ENCODE data around the gene CD151. TPM values are rescaled to one million over a fixed set of nuclear protein-coding genes. Genes with fewer than 3 reads are reported as not detected.

The CD151 gene
- polyA plus RNA-seq, 1 experiment = 559 TPM

- no peaks in the 10 kb centered on the region for H3K27me3 ChIP-seq (ENCODE audit: control insufficient read depth, insufficient read depth, low read length)
- ChIA-PET CTCF (no interaction called here), POLR2A (no interaction called here)
- DNase-seq (ENCODE audit: low read depth, low spot score) = no peak
- no peak for TF ChIP-seq CTCF (IDR thresholded peaks at IDR 0.05; ENCODE audit: low read depth, low read length)
- H3K27ac ChIP-seq (ENCODE audit: low read depth, low read length) = no peak overlapping the region
- no peak overlapping the region for H3K4me3 ChIP-seq (ENCODE audit: low read depth, low read length)
- H3K9me3 ChIP-seq (ENCODE audit: control insufficient read depth, insufficient read depth, low read length) = peaks cover 3% of the 10 kb centered on the region; the same call in 1 of the 2 replicates
Measured at GRCh38 chr11:802018-802617, 30.6 kb upstream of the CD151 start.

DNA sequence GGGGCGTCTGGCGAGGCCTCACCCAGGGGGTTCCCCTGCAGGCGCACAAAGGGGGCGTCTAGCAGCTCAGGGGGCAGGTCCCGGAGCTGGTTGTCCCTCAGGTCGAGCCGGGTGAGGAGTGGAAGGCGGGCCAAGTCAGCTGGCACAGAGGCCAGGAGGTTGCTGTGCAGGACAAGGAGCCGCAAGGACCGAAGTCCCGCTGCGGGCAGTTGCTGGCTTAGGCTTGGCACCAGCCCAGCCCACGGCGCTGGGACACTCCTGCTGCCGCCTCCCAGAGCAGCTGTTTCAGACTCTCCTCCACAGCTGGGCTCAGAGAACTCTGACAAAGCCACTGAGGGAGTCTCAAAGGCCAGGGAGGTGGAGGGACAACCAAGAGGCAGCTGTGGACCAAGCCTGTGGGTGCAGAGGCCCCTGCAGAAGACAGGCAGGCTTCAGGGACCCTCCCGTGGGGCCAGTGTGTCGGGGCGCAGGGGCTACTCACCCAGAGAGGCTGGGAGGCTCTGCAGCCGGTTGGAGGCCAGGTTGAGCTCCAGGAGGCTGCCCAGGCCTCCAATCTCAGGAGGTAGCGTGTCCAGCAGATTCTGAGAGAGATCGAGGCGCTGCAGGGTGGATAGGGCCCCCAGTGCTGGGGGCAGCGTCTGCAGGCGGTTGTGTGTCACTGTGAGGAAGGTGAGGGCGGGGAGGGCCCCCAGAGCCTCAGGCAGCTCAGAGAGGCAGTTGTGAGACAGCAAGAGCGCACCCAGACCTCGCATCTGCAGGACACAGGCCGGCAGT lies 29.9 kb upstream of the CD151 start:
- peak overlapping the region; percentile 32 for H3K4me3 ChIP-seq (ENCODE audit: low read depth, low read length)
- POLR2A ChIA-PET = no interaction called here

GRCh38 chr11:803467-803742 lies 29.3 kb upstream of the CD151 start:
- ChIA-PET CTCF (no interaction called here), POLR2A (no interaction called here)

More for the DNA sequence above, 29.9 kb upstream of the CD151 start:
- no peak for TF ChIP-seq CTCF (IDR thresholded peaks at IDR 0.05; ENCODE audit: low read depth, low read length)
- Histone ChIP-seq H3K27ac (ENCODE audit: low read depth, low read length) (no peak overlapping the region), H3K9me3 (ENCODE audit: control insufficient read depth, insufficient read depth, low read length) (peaks cover 3% of the 10 kb centered on the region; the same call in 1 of the 2 replicates), H3K27me3 (ENCODE audit: control insufficient read depth, insufficient read depth, low read length) (no peaks in the 10 kb centered on the region)
- DNase-seq (ENCODE audit: low read depth, low spot score) = no peak
- CTCF ChIA-PET = no interaction called here

DNA sequence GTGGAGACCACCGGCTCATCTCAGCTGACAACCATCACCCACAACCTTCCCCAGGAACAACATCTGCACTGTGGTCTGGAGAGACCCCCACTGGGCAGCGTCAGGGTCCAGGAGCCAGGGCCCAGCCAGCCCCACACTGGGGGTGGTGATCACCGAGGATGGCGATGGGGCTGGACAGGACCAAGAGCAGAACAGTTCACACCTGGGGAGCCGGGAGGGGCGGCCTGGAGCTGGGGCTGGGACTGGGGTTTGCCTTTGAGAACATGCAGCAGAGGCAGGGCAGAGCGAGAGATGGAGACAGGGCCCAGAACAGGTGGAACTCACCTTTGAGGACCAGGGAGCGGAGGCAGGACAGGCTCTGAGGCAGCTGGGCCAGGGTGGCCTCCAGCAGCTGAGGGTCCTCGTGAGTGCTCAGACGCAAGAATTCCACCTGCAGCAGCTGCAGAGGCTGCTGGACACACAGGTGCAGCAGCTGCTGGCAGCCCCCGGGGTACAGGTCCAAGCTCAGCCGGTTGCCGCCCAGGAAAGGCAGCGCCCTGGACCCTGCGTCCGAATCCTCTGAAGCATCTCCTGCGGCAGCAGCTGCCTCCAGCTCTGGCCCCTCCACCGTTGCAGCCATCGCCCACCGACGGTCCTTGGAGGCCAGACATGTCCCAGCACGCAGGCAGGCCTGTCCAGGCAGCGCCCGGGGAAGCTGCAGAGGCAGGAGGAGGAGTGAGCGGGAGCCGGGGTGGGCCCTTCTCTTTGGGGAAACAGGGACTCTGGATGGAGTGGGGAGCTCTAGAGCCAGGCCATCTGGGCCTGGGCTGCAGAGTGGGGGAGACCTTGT lies 28.8 kb upstream of the CD151 start:
- POLR2A ChIA-PET = no interaction called here

More at GRCh38 chr11:803467-803742, 29.3 kb upstream of the CD151 start:
- Histone ChIP-seq H3K9me3 (ENCODE audit: control insufficient read depth, insufficient read depth, low read length) (peaks cover 3% of the 10 kb centered on the region; the same call in 1 of the 2 replicates), H3K27ac (ENCODE audit: low read depth, low read length) (no peak overlapping the region), H3K27me3 (ENCODE audit: control insufficient read depth, insufficient read depth, low read length) (no peaks in the 10 kb centered on the region), H3K4me3 (ENCODE audit: low read depth, low read length) (peak overlapping the region; percentile 64)
- DNase-seq (ENCODE audit: low read depth, low spot score) = no peak
- no peak for TF ChIP-seq CTCF (IDR thresholded peaks at IDR 0.05; ENCODE audit: low read depth, low read length)

More for the DNA sequence above, 28.8 kb upstream of the CD151 start:
- TF ChIP-seq CTCF (IDR thresholded peaks at IDR 0.05; ENCODE audit: low read depth, low read length) = no peak
- Histone ChIP-seq H3K27me3 (ENCODE audit: control insufficient read depth, insufficient read depth, low read length) (no peaks in the 10 kb centered on the region), H3K27ac (ENCODE audit: low read depth, low read length) (no peak overlapping the region), H3K9me3 (ENCODE audit: control insufficient read depth, insufficient read depth, low read length) (peaks cover 3% of the 10 kb centered on the region; the same call in 1 of the 2 replicates), H3K4me3 (ENCODE audit: low read depth, low read length) (peak overlapping the region; percentile 64)
- no peak for DNase-seq (ENCODE audit: low read depth, low spot score)
- CTCF ChIA-PET = no interaction called here

Measured in AG04450 (cell line).